HG03469 (cell line): Measurements from ENCODE around the gene SLX1B.
A peak's percentile ranks its signal among the peaks of the same experiment; 100 is the strongest.
"Not testable (repeated sequence)": the region's sequence is repeated elsewhere in the genome, so short reads cannot be mapped to it uniquely, and the experiment has no call there.

Source experiments
- ATAC-seq: cut with Tn5 transposase; IDR thresholded peaks from one replicate; pipeline ENCODE4 v1.9.1; 2021; ENCODE audit warnings: mild to moderate bottlenecking, moderate library complexity, moderate number of reproducible peaks; ENCODE audit not compliant: unreplicated experiment

Gene SLX1B

DNA sequence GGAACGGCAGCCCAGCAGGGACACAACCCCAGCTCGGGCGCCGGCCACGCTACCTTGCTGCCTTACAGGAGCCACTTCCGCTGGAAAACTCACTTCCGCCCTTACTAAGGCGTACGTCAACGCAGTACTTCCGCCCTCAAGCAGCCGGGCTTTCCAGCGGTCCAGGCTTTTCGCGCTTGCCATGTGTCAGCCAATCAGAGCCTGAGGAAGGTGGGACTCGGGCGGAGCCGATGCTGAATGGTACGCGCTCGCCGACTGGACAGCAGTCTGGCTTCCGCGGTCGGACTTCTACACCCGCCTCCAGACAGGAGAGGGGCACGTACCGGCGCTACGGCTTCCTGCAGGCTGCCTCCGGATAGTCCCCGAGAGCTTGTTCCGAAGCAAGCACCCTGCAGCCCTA, at the start of gene SLX1B, which contains the start of gene BOLA2:
TSS of gene SLX1B (plus strand) at position 265 of the 400 bp plus-strand sequence.
TSS of gene BOLA2 (minus strand) at position 83 of the 400 bp plus-strand sequence. CDS start 98 bp downstream, outside the sequence.
- peak; percentile 84 for ATAC-seq

DNA sequence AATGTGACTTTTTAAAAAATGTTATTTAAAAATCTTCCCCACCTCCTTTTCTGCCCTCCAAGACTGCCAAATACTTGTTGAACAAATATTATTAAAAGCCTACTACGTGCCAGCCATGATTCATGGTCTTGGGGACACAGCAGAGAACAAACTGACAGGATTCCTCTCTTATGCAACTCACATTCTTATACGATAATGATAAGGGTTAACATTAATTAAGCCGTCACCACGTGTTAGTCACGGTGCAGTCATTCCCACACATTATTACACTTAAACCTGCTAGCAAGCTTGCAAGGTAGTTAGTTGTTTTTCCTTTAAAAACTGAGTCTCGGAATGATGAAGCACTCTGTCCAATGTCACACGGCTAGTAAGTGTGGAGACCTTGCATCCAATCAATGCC, 49.1 kb upstream of the SLX1B start:
- not testable (repeated sequence) for ATAC-seq

DNA sequence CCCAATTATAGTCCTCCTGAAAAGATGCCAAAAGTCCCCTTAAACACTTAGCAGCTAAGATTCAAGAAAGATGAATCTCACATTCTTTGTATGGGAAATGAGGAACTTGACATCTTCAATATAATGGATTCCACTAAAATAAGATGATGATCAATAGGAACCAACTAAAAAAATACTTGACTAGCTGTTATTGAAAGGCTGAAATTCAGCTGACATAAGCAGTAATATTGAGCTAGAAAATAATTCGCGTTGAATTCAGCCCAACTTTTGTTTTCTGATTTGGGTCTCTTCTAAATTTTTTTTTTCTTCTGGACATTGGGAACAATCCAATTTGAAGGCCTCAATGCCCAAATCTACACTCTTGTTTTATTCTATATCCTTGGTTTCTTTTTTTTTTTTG, 30.7 kb upstream of the SLX1B start:
- not testable (repeated sequence) for ATAC-seq

DNA sequence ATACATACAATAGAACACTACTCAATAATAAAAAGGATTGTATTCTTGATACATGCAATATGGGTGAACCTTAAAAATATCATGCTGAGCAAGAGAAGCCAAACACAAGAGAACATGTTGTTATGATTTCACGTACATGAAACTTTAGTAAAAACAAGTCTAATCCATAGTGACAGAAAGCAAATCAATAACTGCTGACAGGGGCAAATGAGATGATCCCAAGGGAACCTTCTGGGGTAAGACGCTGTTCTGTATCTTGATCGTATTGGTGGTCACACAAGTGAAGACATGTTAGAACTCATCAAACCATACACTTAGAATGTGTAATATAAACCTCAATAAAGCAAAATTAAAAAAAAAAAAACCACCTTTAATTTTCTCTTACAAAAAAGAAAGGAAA, 28.9 kb upstream of the SLX1B start:
- ATAC-seq: not testable (repeated sequence)

DNA sequence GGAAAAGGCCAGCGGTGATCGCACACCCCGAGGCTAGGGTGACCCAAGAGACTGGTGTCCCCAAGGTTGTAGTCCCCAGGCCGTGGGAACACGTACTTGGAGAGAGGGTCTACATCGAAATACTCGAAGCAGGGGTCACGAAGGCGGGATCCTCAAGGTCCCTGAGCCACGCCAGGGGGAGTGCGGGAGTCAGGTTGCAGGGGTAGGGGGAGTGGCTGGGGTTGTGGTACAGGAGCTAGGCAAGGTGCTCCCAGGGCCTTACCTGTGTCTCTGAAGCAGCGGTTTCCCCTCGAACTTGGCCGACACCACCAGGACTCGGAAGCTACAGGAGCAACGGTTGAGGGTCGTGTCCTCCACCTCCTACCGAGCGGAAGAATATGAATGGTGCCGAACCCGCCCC, 579 bp upstream of the SLX1B start:
- ATAC-seq: not testable (repeated sequence)

DNA sequence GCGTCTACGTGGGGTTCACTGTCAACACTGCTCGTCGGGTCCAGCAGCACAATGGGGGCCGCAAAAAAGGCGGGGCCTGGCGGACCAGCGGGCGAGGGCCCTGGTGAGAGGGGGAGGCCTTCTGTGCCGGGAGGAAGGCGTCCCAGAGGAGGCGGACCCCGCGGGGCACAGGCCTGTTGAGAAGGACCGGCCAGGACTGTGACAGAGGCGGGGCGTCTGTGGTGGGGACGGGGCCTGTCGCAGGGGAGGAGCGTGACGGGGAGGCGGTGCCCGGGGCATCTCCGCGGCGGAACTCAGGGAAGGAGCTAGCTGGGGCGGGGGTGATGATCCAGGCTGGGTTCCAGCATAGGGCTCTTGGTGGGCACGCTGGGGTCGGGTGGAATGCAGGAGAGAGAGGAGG, 495 bp downstream of the SLX1B start:
- peak; percentile 21 for ATAC-seq

DNA sequence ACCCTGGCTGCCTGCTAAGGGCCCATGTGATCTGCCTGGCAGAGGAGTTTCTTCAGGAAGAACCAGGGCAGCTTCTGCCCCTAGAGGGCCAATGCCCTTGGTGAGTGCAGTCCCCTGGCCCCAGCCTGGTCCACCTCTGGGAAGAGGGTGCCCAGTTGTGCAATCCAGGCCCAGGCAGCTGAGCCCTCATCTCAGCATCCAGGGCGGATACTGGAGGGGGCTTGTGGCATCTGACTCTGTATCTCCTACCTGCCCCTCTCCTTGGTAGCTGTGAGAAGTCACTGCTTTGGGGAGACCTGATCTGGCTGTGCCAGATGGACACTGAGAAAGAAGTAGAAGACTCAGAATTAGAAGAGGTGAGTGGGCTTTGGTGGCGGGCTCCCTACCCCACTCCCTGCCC, 3.3 kb downstream of the SLX1B start:
- not testable (repeated sequence) for ATAC-seq

DNA sequence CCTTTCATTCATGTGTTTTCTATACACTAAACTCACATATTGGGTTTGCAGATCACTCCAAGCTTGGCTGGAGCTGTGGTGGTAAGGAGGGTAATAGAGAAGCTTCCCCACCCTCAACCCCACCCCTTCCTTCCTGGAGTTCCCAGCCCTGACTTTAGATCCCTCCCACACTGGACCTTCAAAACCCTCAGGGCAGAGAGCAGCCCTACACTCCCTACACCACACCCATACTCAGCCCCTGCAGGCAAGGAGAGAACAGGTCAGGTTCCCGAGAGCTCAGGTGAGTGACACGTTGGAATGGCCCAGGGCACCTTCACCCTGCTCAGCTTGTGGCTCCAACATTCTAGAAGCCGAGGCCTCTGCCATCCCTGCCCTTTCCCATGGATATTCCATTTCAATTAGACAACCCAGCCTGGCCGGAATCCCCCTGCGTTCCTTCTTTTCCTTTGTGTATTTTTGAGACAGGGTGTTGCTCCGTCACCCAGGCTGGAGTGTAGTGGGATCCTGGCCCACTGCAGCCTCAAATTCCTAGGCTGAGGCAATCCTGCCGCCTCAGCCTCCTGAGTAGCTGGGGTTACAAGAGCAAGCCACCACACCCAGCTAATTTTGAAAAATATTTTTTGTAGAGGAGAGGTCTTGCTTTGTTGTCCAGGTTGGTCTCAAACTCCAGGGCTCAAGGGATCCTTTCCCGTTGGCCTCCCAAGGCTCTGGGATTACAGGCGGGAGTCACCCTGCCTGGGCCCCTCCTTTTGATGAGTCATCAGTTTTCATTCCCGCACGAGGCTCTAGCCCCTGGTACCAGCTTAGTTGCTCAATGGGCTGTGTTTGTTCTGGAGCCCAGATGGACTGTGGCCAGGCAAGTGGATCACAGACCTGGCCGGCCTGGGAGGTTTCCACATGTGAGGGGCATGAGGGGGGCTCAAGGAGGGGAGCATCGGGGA, 5.6 kb downstream of the SLX1B start, which contains the start of gene SULT1A4:
TSS of gene SULT1A4 (plus strand) at position 208 of the 941 bp plus-strand sequence. CDS start 1,473 bp downstream, outside the sequence.
- ATAC-seq: not testable (repeated sequence)

DNA sequence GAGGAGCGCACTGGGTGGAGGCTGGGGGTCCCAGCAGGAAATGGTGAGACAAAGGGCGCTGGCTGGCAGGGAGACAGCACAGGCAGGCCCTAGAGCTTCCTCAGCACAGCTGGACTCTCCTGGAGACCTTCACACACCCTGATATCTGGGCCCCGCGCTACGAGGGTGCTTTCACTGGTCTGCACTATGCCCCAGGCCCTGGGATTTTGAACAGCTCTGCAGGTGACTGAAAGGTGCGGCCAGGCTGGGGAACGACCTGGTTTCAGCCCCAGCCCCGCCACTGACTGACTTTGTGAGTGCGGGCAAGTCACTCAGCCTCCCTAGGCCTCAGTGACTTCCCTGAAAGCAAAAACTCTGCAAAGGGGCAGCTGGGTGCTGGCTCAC, 6.3 kb downstream of the SLX1B start:
- not testable (repeated sequence) for ATAC-seq

DNA sequence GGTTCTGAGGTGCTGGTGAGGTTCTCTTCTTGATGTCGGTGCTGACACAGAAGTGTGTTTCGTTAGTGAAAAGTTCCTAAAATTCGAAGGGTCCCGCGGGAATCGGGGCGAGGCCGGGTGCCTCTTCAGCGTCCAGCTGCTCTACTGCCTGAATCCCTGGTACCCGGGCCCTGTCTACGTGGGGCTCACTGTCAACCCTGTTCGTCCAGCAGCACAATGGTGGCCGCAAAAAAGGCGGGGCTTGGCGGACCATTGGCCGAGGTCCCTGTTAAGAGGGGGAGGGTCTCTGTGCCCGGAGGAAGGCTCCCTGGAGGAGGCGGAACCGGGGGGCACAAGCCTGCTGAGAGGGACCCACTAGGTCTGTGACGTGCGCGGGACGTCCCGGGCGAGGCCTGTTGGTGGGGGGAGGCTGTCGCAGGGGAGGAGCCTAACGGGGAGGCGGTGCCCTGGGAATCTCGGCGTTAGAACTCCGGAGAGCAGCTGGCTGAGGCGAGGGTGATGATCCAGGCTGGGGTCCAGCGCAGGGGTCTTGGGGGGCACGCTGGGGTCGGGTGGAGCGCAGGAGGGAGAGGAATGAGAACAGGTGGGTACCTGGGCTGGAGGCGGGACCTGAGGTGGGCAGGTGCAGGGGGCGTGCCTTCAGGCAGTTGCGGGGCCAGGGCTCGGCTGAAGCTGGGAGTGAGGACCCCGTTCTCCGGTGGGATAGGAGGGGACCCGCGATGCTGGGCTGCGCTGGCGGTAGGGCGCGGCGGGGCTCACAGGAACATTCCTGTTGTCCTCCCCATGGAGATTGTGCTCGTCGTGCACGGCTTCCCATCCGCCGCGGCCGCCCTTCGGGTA, 11.9 kb downstream of the SLX1B start:
- not testable (repeated sequence) for ATAC-seq

DNA sequence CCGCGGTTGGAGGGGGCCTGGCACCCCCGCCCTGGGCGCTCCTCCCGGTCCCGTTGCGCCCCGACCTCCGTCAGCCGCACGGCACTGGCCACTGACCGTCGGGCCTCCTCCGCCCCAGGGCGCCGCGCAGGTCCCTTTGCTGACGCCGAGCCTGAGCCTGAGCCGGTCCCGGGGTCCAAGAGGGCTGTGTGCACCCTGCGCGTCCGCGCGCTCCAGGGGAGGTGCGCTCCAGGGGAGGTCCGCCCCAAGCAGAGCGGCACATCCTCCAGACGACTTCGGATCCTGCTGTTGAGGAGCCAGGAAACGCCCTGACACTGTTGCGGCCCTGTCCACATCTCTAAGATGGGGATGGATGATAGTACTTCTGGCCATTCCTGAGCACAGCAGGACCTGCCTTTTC, 12.6 kb downstream of the SLX1B start:
- not testable (repeated sequence) for ATAC-seq

DNA sequence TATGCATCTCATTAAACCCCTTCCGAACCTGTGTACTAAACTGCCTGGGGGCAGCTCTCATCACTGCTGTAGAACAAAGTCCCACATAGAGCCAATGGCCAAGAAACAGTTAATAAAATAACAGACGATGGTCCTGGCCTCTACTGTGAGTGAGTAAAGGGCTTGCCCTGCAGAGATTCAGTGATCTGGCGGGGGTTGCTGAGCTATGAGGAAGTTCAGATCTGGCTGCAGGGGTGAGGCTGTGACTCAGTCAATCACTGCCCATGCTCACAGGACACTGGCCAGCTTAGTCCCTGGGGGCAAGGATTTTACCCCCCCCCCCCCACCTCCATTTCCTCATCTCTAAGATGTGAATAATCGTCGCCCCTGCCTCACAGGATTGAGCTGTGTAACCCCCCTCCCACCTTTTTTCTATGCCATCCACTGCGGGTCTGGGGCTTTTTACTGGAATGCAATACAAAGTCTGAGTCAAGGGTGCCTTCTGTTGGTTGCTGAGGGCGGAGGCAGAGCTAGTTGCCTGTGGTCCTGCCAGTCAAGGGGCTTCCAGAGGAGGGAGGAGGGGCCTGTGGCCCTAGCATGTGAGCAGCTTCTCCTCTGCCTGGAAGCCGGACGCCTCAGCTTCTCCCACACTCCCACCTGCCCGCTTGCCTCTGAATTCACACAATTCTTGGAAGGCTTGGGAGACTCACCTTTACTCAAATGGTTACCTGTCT, 13.5 kb downstream of the SLX1B start:
- not testable (repeated sequence) for ATAC-seq

DNA sequence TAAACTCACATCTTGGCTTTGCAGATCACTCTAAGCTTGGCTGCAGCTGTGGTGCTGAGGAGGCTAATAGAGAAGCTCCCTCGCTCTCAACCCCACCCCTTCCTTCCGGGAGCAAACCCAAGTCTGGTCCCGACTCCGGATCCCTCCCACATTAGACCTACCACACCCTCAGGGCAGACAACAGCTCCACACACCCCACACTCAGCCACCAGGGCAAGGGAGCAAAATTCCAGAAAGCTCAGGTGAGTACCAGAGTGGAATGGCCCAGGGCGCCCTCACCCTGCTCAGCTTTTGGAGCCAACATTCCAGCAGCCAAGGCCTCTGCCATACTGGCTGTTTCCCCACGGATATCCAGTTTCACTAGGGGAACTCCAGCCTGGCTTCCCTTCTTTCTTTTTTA, 15.3 kb downstream of the SLX1B start:
- not testable (repeated sequence) for ATAC-seq

DNA sequence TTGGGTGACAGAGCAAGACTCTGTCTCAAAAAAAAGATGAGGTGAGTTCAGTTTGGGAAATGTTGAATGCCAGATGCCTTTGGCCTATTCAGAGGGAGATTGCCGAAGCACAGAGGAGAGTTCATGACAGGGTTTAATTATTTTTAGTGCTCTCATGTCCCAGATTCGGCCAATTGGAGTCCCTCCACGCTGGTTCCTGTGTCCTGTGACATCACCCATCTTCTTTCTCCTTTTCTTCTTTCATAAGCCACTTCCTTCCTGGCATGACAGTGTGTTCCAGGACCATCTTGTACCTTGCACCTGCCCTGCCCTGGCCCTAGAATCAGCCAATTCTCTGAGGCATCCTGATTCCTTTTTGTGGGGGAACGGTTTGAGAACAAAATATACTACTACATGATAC, 17.7 kb downstream of the SLX1B start:
- not testable (repeated sequence) for ATAC-seq

DNA sequence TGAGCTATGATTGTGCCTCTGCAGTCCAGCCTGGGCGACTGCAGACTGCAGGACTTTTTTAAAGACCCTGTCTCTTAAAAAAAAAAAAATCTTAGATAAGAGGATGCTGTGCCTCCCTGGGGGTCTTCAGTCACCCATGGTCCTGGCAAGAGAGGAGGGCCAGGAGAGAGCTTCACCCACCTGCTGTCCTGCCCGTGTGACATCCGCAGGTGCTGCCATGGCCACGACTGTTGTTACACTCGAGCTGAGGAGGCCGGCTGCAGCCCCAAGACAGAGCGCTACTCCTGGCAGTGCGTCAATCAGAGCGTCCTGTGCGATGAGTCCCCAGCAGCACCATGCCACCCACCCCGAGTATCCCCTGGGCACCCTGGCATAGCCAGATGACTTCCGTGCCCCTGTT, 27.9 kb downstream of the SLX1B start:
- ATAC-seq: not testable (repeated sequence)

DNA sequence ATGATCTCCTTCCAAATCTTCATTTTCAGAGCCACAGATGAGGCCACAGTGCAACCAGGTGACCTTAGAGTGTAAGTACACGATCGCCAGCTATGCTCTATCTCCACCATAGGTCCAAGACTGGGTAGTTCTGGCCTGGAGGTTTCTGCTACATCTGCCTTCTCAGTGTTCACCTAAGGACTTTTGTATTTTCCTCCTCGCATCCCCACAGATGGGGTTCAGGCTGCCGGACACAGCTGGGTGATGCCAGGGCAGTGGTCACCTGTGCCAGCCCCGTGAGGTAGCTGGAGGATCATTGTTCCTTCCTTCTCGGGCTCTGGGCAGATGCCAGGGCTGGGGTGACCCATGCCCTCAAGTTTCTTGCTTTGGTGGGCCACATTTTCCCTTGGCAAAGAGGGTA, 52.0 kb downstream of the SLX1B start, which contains the start of gene NPIPB12:
TSS of gene NPIPB12 (minus strand) at position 101 of the 400 bp plus-strand sequence.
- not testable (repeated sequence) for ATAC-seq
